CD4-positive, alpha-beta T cell treated with Interleukin-12 subunit alpha and Interleukin-12 subunit beta, for 1 hour (primary cell): Measurements from ENCODE around the gene ZNF575.
"Not testable (repeated sequence)": the region's sequence is repeated elsewhere in the genome, so short reads cannot be mapped to it uniquely, and the experiment has no call there.

ENCODE experiments used
- DNase-seq: peaks from one replicate; pipeline ENCODE4 v3.0.0-alpha.2; 2020

Gene ZNF575

DNA sequence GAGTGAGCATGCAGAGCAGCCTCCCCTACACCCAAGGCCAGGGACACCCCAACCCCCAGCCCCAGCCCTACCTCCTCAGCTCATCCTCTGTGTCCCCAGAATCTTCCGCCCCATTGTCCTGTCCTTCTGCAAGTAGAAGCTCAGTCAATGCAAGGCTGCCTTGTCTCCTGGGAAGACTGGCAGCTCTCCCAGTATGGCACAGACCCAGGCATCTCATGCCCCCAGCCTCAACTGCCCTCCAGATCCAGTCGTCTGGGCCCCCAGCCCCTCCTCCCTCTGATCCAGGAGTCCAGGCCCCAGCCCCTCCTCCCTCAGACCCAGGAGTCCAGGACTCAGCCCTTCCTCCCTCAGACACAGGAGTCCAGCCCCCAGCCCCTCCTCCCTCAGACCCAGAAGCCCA is 13.0 kb downstream of the ZNF575 start:
- DNase-seq: no peak

GRCh38 chr19:43546581-43546980 is 13.6 kb downstream of the ZNF575 start:
- DNase-seq: no peak

DNA sequence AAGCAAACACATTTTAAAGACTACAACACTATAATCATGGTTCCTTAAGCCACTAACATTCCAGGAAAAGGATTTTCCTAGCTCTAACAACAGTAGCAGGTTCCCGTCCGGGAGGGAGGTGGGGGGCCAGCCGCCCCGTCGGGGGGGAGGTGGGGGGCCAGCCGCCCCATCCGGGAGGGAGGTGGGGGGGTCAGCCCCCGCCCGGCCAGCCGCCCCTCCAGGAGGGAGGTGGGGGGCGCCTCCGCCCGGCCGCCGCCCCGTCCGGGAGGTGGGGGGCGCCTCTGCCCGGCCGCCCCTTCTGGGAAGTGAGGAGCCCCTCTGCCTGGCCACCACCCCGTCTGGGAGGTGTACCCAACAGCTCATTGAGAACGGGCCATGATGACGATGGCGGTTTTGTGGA is 14.9 kb downstream of the ZNF575 start:
- not testable (repeated sequence) for DNase-seq

DNA sequence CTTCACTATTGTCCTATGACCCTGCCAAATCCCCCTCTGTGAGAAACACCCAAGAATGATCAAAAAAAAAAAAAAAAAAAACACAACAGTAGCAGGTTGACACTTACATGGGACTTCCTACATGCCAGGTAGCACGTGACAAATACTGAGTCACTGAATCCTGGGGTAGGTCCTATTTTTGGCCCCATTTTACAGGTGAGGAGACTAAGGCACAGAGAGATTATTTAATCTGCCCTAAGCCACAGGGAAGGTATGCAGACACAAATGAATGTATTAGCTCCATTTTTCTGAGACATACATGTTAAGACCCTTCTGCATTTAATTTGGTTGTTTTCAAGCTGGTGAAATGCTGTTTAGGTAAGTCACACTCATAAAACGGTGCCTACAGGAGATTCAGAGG is 15.7 kb downstream of the ZNF575 start:
- DNase-seq: no peak

DNA sequence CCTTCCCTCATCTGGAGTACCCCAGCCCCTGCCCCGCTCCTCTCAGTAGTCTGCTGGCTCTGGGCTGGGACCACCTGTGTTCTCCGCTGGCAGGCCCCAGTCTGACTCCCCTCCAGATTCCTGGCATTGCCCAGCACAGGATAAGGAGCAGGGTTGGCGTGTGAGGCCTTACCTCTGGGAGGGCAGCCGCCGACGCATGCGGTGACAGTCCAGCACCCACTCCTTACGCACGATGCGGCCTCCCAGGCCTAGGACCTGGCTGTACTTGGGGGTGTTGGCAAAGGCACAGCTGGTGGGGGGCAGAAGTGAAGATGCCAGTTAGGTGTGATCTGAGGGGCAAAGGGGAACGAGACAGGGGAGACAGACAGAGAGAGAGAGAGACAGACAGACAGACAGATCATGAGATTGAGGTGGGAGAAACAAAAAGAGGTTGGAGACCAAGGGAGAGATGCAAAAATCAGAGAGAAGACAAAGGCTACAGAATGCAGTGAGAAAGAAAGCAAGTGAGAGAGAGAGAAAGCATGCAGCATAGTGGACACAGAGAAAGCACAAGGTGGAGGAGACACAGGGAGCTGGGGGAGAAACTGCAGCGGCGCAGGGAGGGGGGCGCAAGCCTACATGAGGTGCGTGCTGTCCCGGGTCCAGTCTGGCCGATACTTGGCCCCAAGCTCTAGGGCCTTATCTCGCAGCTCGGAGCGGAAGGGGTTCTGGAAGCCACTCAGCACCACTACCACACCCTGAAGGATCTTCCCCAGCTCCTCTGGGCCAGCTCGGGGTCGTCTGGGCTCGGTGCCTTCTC is 18.6 kb downstream of the ZNF575 start:
- no peak for DNase-seq

GRCh38 chr19:43552198-43552450 is 19.1 kb downstream of the ZNF575 start:
- DNase-seq: no peak

GRCh38 chr19:43552616-43553015 is 19.6 kb downstream of the ZNF575 start:
- DNase-seq: no peak

GRCh38 chr19:43553656-43554055 is 20.7 kb downstream of the ZNF575 start:
- no peak for DNase-seq

DNA sequence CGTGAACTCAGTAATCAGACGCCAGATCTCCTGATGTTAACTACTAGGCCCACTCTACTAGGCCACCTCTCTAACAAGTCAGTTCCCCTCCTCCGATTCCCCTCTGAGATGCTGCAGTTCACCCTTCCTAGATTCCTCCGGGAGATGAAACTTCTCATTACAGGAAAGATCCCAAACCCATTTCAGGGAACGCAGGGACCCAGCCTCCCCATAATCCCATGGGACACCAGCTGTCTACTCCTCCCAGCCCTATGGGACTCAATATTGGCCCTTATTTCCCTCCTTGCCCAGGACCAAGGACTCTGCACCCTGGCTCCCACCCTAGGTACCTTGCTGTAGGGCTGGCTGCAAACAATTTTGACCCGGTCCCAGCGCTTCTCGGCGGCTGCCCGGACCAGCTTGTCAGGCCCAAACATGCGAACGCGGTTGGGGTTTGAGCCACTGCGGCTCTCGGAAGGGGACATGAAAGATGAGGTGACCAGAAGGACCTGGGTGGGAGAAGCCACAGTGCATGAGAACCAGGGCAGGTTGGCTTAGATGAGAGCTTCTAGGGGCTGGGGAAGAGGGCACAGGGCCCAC is 21.4 kb downstream of the ZNF575 start:
- no peak for DNase-seq

- peak; percentile 89 for DNase-seq
These were observed 22.3 kb downstream of the ZNF575 start for GRCh38 chr19:43555185-43555770.

GRCh38 chr19:43560687-43561086 is 27.7 kb downstream of the ZNF575 start:
- no peak for DNase-seq

GRCh38 chr19:43561139-43561970 is 28.4 kb downstream of the ZNF575 start:
- no peak for DNase-seq

DNA sequence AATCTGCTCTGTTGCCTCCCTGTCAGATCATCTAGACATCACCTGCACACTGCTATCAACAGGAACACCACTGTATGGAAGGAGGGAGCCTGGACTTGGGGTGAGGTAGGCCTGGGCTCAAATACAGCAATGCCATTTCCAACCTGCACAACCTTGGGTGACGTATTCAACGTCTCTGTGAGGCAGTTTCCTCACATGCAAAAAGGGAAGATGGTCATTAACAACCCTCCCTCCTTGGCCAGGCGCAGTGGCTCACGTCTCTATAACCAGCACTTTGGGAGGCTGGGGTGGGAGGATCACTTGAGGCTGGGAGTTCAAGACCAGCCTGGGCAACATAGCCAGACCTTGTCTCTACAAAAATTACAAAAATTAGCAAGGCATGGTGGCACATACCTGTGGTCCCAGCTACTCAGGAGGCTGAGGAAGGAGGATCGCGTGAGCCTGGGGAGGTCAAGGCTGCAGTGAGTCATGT is 29.3 kb downstream of the ZNF575 start:
- no peak for DNase-seq

DNA sequence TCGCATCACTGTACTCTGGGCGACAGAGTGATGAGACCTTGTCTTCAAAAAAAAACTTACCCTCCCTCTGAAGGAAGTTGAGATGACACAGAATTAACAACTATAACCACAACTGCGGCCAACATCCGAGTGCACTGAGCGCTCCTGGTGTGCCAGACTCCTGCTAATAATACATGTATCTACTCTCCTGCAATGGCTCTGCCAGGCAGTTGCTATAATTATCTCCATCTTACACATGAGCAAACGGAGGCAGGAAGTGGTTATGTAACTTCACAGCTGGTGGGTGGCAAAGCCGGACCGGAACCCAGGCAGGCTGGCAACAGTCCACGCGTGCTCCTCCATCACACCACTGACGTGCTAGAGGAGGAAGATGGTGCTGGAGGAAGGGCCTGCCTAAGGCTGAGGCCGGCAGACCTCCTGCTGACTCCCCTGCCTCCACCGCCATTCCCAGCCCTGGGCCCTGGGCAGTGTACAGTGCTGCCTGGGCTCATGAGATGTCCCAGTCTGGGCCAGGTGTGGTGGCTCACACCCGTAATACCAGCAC is 29.8 kb downstream of the ZNF575 start:
- peak; percentile 90 for DNase-seq

GRCh38 chr19:43563816-43564457 is 30.9 kb downstream of the ZNF575 start:
- DNase-seq: no peak

GRCh38 chr19:43564800-43565199 is 31.8 kb downstream of the ZNF575 start:
- DNase-seq: no peak

DNA sequence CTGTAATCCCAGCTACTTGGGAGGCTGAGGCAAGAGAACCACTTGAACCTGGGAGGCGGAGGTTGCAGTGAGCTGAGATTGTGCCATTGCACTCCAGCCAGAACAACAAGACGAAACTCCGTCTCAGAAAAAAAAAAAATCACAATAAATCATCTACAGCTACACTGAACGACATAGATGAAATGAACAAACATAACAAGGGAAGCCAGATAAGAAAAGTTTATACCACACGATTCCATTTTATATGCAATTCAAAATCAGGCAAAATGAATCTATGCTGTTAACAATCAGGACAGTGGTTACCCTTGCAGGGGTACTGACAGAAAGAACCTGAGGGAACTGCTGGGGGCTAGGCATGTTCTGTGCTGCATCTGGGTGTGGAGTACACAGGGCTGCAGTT is 36.7 kb downstream of the ZNF575 start:
- no peak for DNase-seq

GRCh38 chr19:43570174-43570791 is 37.3 kb downstream of the ZNF575 start:
- DNase-seq: no peak

GRCh38 chr19:43572171-43572588 is 39.2 kb downstream of the ZNF575 start:
- no peak for DNase-seq

- no peak for DNase-seq
These were observed 41.6 kb downstream of the ZNF575 start for GRCh38 chr19:43574424-43575155.

DNA sequence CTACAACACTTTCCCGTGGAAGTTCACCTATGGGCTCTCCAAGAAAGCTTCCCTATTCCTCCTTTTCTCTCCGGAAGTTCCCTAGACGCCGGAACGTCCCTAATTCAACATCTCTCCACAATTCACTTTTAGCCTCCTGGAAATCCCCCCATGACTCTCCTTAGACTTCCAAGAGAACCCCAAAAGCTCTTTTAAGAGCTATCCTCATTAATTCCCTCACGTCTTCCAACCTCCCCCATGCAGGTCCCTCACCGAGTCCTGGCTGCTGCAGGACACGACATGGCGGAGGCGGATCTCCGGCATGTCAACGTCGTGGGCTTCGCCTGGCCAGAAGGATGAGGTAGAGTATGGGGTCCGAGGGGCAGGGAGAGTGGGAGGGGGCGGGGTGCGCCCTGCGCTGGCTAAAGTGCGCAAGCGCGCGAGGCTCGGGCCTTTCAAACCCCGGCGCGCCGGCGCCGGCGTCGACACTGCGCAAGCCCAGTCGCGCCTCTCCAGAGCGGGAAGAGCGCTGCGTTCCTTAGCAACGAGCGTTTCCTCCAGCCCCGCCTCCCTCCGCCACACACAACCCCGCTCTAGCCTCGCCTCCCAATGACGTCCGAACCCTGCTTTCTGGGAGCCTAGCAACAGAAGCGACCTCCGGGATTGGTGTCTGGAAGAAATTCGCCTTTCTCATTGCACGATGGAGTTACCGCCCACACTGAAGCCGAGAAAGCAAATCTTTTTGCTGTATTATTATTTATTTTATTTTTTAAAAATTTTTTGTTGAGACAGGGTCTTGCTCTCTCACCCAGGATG is 42.4 kb downstream of the ZNF575 start, which contains the start of the genes PINLYP and XRCC1:
Gene PINLYP (plus strand): TSS at position 646 of the 795 bp plus-strand sequence. CDS start 1,391 bp downstream, outside the sequence.
Gene XRCC1 (minus strand): TSS at position 372 of the 795 bp plus-strand sequence. CDS start 69 bp downstream, at position 303.
- peak; percentile 98 for DNase-seq
